AG04449 (cell line): ENCODE results near the gene MYO18B.

Experiments
- CTCF ChIA-PET: fragments of 350-600 bp; formaldehyde crosslinking; extraction: SDS; loops from one replicate; lab custom pipeline; 2021; ENCODE audit warnings: antibody characterized with exemption; lab: Yijun Ruan, JAX
- POLR2A ChIA-PET: fragments of 400-600, 350-600 bp; formaldehyde crosslinking; extraction: SDS; loops from one replicate; lab custom pipeline; 2020; ENCODE audit warnings: antibody characterized with exemption, inconsistent platforms; lab: Yijun Ruan, JAX
- DNase-seq: peaks from one replicate; pipeline ENCODE4 v3.0.0-alpha.2; 2010; ENCODE audit warnings: low read depth, low spot score
- H3K4me3 ChIP-seq: 2 replicates; pipeline ENCODE4 v1.5.1; 2011; ENCODE audit warnings: low read depth, mild to moderate bottlenecking, control low read depth, low read length
- CTCF ChIP-seq: IDR thresholded peaks from one replicate; pipeline ENCODE4 v1.5.1; 2011; ENCODE audit warnings: mild to moderate bottlenecking, moderate library complexity, low read length, control low read depth, inconsistent platforms; ENCODE audit not compliant: insufficient read depth; ENCODE audit errors: missing control alignments

The MYO18B gene

GRCh38 chr22:25710501-25710900 lies 31.5 kb upstream of the MYO18B start:
- ChIA-PET POLR2A (interaction anchor here (0.6 kb wide), 1 partner anchor 40 kb away, joined by 3 read pairs; no protein-coding TSS in a partner anchor), CTCF (interaction anchor here (1.0 to 1.3 kb wide), 2 partner anchors 10 to 62 kb away, joined by 3 to 4 read pairs; no protein-coding TSS in a partner anchor)
- DNase-seq: no peak
- TF ChIP-seq CTCF: no peak
- no peak overlapping the region for H3K4me3 ChIP-seq

- POLR2A ChIA-PET: no interaction called here
- DNase-seq: no peak
- no peak for TF ChIP-seq CTCF
- CTCF ChIA-PET: interaction anchor here (1.4 kb wide), 1 partner anchor 67 kb away, joined by 4 read pairs; no protein-coding TSS in a partner anchor
- no peak overlapping the region for H3K4me3 ChIP-seq
Observed at GRCh38 chr22:25711491-25711890, 30.5 kb upstream of the MYO18B start.

- TF ChIP-seq CTCF: no peak
- no peak for DNase-seq
- H3K4me3 ChIP-seq: no peak overlapping the region
- ChIA-PET POLR2A (no interaction called here), CTCF (interaction anchor here (1.4 kb wide), 1 partner anchor 27 kb away, joined by 3 read pairs; no protein-coding TSS in a partner anchor)
Observed at GRCh38 chr22:25712661-25713400, 29.2 kb upstream of the MYO18B start.

GRCh38 chr22:25714070-25714469 lies 27.9 kb upstream of the MYO18B start:
- no peak for DNase-seq
- CTCF ChIA-PET: interaction anchor here (1.0 to 1.4 kb wide), 3 partner anchors 12 to 266 kb away, joined by 3 to 4 read pairs (median 4); no protein-coding TSS in a partner anchor
- H3K4me3 ChIP-seq: no peak overlapping the region
- no peak for TF ChIP-seq CTCF
- POLR2A ChIA-PET: no interaction called here

GRCh38 chr22:25714739-25715138 lies 27.2 kb upstream of the MYO18B start:
- POLR2A ChIA-PET: no interaction called here
- no peak for DNase-seq
- no peak for TF ChIP-seq CTCF
- CTCF ChIA-PET: interaction anchor here (1.0 to 1.4 kb wide), 3 partner anchors 12 to 267 kb away, joined by 3 to 4 read pairs (median 4); no protein-coding TSS in a partner anchor
- H3K4me3 ChIP-seq: no peak overlapping the region

- ChIA-PET CTCF (no interaction called here), POLR2A (no interaction called here)
- no peak for DNase-seq
- TF ChIP-seq CTCF: no peak
- no peak overlapping the region for H3K4me3 ChIP-seq
Observed at GRCh38 chr22:25716637-25717036, 25.4 kb upstream of the MYO18B start.
